Prostate gland (tissue), 2 donors: ENCODE results near the gene NDEL1.

Experiments
- CTCF ChIP-seq, 4 experiments: fragments of 200-600 bp in 2 of 4; fragments of 450-650 bp in 2 of 4; sonication (generic) in 2 of 4; IDR thresholded peaks; 1 replicate in 3 of 4; 2 replicates in 1 of 4; pipeline ENCODE4 v1.5.1; 2016 to 2019; ENCODE audit warnings: antibody characterized with exemption in 4 of 4, mild to moderate bottlenecking in 2 of 4, moderate library complexity in 2 of 4
- POLR2A ChIP-seq: fragments of 450-650 bp; IDR thresholded peaks from one replicate; pipeline ENCODE4 v1.6.1; 2016; ENCODE audit warnings: antibody characterized with exemption, mild to moderate bottlenecking

- TF ChIP-seq CTCF (IDR thresholded peaks at IDR 0.05) (no peak), POLR2A (no peak)
These were observed 8.9 kb upstream of the NDEL1 start for GRCh38 chr17:8426802-8427201.
